ENCODE data around the gene TYRP1. TPM values are rescaled to one million over a fixed set of nuclear protein-coding genes. Genes with fewer than 3 reads are reported as not detected.
A peak's percentile ranks its signal among the peaks of the same experiment; 100 is the strongest.
"Not testable (repeated sequence)": the region's sequence is repeated elsewhere in the genome, so short reads cannot be mapped to it uniquely, and the experiment has no call there.

TYRP1 gene
- 73.9 TPM for total RNA-seq

- no peak for DNase-seq
Observed at GRCh38 chr9:12693141-12693540, at the start of gene TYRP1. Gene TYRP1 (plus strand): TSS chr9:12693385. CDS start chr9:12693997, 612 bp downstream.

- DNase-seq: no peak
Observed at GRCh38 chr9:12643686-12644085, 49.5 kb upstream of the TYRP1 start.

GRCh38 chr9:12648925-12649324 lies 44.3 kb upstream of the TYRP1 start:
- no peak for DNase-seq

GRCh38 chr9:12651125-12651524 lies 42.1 kb upstream of the TYRP1 start:
- DNase-seq: no peak

GRCh38 chr9:12652973-12653372 lies 40.2 kb upstream of the TYRP1 start:
- no peak for DNase-seq

GRCh38 chr9:12656803-12657202 lies 36.4 kb upstream of the TYRP1 start:
- no peak for DNase-seq

- DNase-seq: no peak
Observed at GRCh38 chr9:12657233-12657632, 36.0 kb upstream of the TYRP1 start.

GRCh38 chr9:12657998-12658397 lies 35.2 kb upstream of the TYRP1 start:
- no peak for DNase-seq

GRCh38 chr9:12658531-12659209 lies 34.5 kb upstream of the TYRP1 start:
- DNase-seq: no peak

GRCh38 chr9:12659220-12659619 lies 34.0 kb upstream of the TYRP1 start:
- no peak for DNase-seq

GRCh38 chr9:12666813-12667212 lies 26.4 kb upstream of the TYRP1 start:
- DNase-seq: no peak

GRCh38 chr9:12667892-12668291 lies 25.3 kb upstream of the TYRP1 start:
- no peak for DNase-seq

GRCh38 chr9:12670006-12670405 lies 23.2 kb upstream of the TYRP1 start:
- no peak for DNase-seq

GRCh38 chr9:12674961-12675360 lies 18.2 kb upstream of the TYRP1 start:
- DNase-seq: no peak

- DNase-seq: not testable (repeated sequence)
Observed at GRCh38 chr9:12677462-12678126, 15.6 kb upstream of the TYRP1 start.

GRCh38 chr9:12680341-12680740 lies 12.8 kb upstream of the TYRP1 start:
- DNase-seq: no peak

GRCh38 chr9:12680757-12681156 lies 12.4 kb upstream of the TYRP1 start:
- DNase-seq: no peak

GRCh38 chr9:12681620-12682019 lies 11.6 kb upstream of the TYRP1 start:
- DNase-seq: no peak

GRCh38 chr9:12684974-12685373 lies 8.2 kb upstream of the TYRP1 start:
- no peak for DNase-seq

GRCh38 chr9:12689233-12689632 lies 4.0 kb upstream of the TYRP1 start:
- no peak for DNase-seq

GRCh38 chr9:12694013-12694412 lies 828 bp downstream of the TYRP1 start:
- DNase-seq: no peak

- DNase-seq: no peak
Observed at GRCh38 chr9:12695474-12695873, 2.3 kb downstream of the TYRP1 start.

GRCh38 chr9:12696931-12697622 lies 3.9 kb downstream of the TYRP1 start:
- DNase-seq: peak; percentile 25

- no peak for DNase-seq
Observed at GRCh38 chr9:12697719-12698118, 4.5 kb downstream of the TYRP1 start.
